ENCODE results near the gene STT3A. TPM values are rescaled to one million over a fixed set of nuclear protein-coding genes. Genes with fewer than 3 reads are reported as not detected.

Gene STT3A
- total RNA-seq, 2 donors from 2014 or later, result 121 to 123 TPM

DNA sequence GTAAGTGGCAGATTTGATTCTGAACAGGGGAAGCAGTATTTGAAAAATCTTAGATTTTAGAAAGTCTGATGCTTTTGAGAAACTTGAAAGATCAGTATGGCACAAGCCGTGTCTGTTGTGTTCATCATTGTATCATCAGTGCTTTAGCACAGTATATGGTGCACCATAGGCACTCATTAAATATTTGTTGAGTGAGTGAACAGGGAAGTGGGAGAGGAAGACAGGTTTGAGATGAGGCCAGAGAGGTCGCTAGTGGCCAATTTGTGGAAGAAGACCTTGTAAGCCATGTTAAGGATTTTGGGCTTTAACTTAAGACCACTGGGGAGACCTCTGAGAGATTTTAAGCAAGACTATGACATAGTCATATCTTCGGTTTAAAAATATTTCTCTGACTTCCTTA is 45.2 kb downstream of the STT3A start:
- Mint-ChIP-seq H3K4me1 (ENCODE audit: low read depth) (no peaks in the 10 kb centered on the region), H3K27me3 (ENCODE audit: low read depth) (no peaks in the 10 kb centered on the region), H3K4me3 (no peak overlapping the region), H3K9me3 (no peaks in the 10 kb centered on the region), H3K36me3 (ENCODE audit: insufficient read depth in 2 of 2) (peaks cover 27 to 66% of the 10 kb centered on the region in 2 donors), H3K27ac (no peak overlapping the region)
- ATAC-seq (replicated peaks in 1 of 2) (no peak), DNase-seq (no peak)

DNA sequence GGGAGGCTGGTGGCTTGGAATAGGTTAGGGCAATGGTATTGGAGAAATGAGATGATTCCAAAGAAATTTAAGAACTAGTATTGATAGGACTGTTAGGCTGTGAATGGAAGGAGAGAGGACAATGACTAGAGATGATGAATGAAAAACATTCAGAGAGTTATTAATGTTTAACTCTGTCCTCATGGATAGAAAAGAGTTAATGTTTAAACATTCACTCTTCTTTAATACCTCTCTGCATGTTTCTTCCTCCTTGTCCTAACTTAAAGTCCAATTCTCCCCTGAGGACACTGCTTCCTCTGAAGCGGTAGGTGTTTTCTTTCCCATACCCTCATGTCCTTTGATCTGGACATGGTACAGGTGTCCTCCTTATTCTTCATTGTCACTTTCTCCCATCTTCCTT is 45.7 kb downstream of the STT3A start:
- Mint-ChIP-seq H3K36me3 (ENCODE audit: insufficient read depth in 2 of 2) (peaks cover 27 to 63% of the 10 kb centered on the region in 2 donors), H3K9me3 (no peaks in the 10 kb centered on the region), H3K27ac (no peak overlapping the region), H3K4me3 (no peak overlapping the region), H3K4me1 (ENCODE audit: low read depth) (no peaks in the 10 kb centered on the region), H3K27me3 (ENCODE audit: low read depth) (no peaks in the 10 kb centered on the region)
- DNase-seq (no peak), ATAC-seq (replicated peaks in 1 of 2) (no peak)

GRCh38 chr11:125645871-125646270 is 53.2 kb downstream of the STT3A start:
- ATAC-seq (replicated peaks in 1 of 2) (no peak), DNase-seq (no peak)
- Mint-ChIP-seq H3K27ac (no peak overlapping the region), H3K4me3 (no peak overlapping the region), H3K36me3 (ENCODE audit: insufficient read depth in 2 of 2) (peaks cover 18 to 59% of the 10 kb centered on the region in 2 donors), H3K4me1 (ENCODE audit: low read depth) (peaks cover 6% of the 10 kb centered on the region), H3K9me3 (no peaks in the 10 kb centered on the region), H3K27me3 (ENCODE audit: low read depth) (no peaks in the 10 kb centered on the region)

DNA sequence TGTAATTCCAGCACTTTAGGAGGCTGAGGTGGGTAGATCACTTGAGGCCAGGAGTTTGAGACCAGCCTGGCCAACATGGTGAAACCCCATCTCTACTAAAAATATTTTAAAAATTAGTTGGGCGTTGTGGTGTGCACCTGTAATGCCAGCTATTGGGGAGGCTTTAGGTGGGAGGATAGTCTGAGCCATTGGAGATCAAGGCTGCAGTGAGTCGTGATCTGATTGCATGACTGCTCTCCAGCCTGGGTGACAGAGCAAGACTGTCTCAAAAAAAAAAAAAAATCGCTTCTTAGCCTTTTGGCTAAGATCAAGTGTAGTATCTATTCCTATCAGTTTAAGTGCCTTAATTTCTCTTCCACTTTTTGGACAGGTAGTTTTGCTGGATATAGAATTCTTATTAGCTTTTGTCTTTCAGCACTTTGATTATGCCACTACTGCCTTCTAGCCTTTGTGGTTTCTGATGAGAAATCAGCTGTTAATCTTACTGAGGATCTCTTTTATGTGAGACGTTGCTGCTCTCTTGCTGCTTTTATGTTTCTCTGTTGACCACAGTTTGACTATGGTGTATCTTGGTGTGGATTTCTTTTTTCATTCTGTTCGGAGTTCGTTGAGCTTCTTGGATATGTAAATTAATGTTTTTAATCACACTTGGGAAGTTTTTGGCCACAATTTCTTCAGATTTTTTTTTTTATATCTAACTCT is 57.0 kb downstream of the STT3A start:
- no peak overlapping the region for H3K4me3 Mint-ChIP-seq
- H3K27ac Mint-ChIP-seq, result peak overlapping the region; percentile 89
- DNase-seq, result no peak
- no peak for ATAC-seq (replicated peaks in 1 of 2)
- no peaks in the 10 kb centered on the region for H3K9me3 Mint-ChIP-seq
- H3K36me3 Mint-ChIP-seq (ENCODE audit: insufficient read depth in 2 of 2), result peaks cover 10 to 56% of the 10 kb centered on the region in 2 donors
- H3K4me1 Mint-ChIP-seq (ENCODE audit: low read depth), result peaks cover 6% of the 10 kb centered on the region
- H3K27me3 Mint-ChIP-seq (ENCODE audit: low read depth), result no peaks in the 10 kb centered on the region

- peaks cover 17% of the 10 kb centered on the region for H3K4me1 Mint-ChIP-seq (ENCODE audit: low read depth)
- H3K27me3 Mint-ChIP-seq (ENCODE audit: low read depth), result no peaks in the 10 kb centered on the region
- H3K4me3 Mint-ChIP-seq, result no peak overlapping the region
- peaks cover 31 to 65% of the 10 kb centered on the region in 2 donors for H3K36me3 Mint-ChIP-seq (ENCODE audit: insufficient read depth in 2 of 2)
- H3K9me3 Mint-ChIP-seq, result peaks cover 2 to 15% of the 10 kb centered on the region in 2 donors
- ATAC-seq (replicated peaks in 1 of 2) (peak; percentile 62 to 82), DNase-seq (no peak)
- H3K27ac Mint-ChIP-seq, result peak overlapping the region; percentile 70
These were observed 70.0 kb downstream of the STT3A start for GRCh38 chr11:125662689-125663088.

DNA sequence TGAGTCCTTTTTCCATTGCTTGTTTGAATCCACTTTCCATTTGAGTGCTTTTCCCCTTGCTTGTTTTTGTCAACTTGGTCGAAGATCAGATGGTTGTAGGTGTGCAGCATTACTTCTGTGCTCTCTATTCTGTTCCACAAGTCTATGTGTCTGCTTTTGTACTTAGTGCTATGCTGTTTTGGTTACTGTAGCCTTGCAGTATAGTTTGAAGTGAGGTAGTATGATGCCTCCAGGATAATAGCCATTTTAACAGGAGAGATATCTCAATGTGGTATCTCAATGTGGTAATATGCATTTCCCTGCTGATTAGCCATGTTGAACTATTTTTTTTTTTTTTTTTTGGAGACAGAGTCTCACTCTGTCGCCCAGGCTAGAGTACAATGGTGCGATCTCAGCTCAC is 71.3 kb downstream of the STT3A start:
- peaks cover 2 to 15% of the 10 kb centered on the region in 2 donors for H3K9me3 Mint-ChIP-seq
- DNase-seq, result no peak
- H3K27me3 Mint-ChIP-seq (ENCODE audit: low read depth), result no peaks in the 10 kb centered on the region
- no peak overlapping the region for H3K27ac Mint-ChIP-seq
- no peak for ATAC-seq (replicated peaks in 1 of 2)
- no peak overlapping the region for H3K4me3 Mint-ChIP-seq
- H3K36me3 Mint-ChIP-seq (ENCODE audit: insufficient read depth in 2 of 2), result peaks cover 34 to 67% of the 10 kb centered on the region in 2 donors
- H3K4me1 Mint-ChIP-seq (ENCODE audit: low read depth), result peaks cover 17% of the 10 kb centered on the region

DNA sequence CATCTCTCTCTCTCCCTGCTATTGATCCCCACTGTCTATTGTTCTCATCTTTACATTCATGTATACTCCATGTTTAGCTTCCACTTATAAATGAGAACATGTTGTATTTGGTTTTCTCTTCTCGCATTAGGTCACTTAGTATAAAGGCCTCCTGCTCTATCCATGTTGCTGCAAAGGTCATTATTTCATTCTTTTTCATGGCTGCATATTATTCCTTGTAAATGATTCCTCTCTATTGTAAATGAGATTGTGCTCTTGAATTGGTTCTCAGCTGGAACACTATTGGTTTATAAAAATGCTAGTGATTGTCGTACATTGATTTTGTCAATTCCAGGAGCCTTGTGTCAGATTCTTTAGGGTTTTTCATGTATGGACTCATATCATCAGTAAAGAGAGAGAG is 74.5 kb downstream of the STT3A start:
- Mint-ChIP-seq H3K27ac (no peak overlapping the region), H3K4me1 (ENCODE audit: low read depth) (peaks cover 13% of the 10 kb centered on the region), H3K36me3 (ENCODE audit: insufficient read depth in 2 of 2) (peaks cover 34 to 70% of the 10 kb centered on the region in 2 donors), H3K27me3 (ENCODE audit: low read depth) (no peaks in the 10 kb centered on the region), H3K9me3 (peaks cover 2 to 15% of the 10 kb centered on the region in 2 donors), H3K4me3 (no peak overlapping the region)
- ATAC-seq (replicated peaks in 1 of 2), result no peak
- no peak for DNase-seq

DNA sequence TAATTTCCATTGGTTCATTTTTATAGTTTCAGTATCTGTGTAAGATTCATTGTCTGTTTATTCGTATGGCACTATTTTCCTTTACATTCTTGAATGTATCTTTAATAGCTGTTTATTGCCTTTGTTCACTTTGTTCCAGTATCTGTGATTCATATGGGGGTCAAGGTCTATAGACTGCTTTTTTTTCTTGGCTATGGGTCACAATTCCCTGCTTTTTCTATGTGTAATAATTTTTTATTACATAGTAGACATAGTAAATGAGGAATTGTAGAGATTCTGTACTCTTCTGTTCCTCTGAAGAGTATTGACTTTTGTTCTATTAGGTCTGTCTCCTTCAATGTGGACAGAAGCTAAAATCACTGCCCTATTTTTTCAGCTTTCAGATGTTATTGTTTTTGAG is 77.5 kb downstream of the STT3A start:
- H3K36me3 Mint-ChIP-seq (ENCODE audit: insufficient read depth in 2 of 2), result peaks cover 20 to 49% of the 10 kb centered on the region in 2 donors
- H3K27me3 Mint-ChIP-seq (ENCODE audit: low read depth), result no peaks in the 10 kb centered on the region
- DNase-seq, result no peak
- ATAC-seq (replicated peaks in 1 of 2), result no peak
- H3K27ac Mint-ChIP-seq, result no peak overlapping the region
- H3K9me3 Mint-ChIP-seq, result peaks cover 2 to 10% of the 10 kb centered on the region in 2 donors
- no peak overlapping the region for H3K4me3 Mint-ChIP-seq
- H3K4me1 Mint-ChIP-seq (ENCODE audit: low read depth), result no peaks in the 10 kb centered on the region

DNA sequence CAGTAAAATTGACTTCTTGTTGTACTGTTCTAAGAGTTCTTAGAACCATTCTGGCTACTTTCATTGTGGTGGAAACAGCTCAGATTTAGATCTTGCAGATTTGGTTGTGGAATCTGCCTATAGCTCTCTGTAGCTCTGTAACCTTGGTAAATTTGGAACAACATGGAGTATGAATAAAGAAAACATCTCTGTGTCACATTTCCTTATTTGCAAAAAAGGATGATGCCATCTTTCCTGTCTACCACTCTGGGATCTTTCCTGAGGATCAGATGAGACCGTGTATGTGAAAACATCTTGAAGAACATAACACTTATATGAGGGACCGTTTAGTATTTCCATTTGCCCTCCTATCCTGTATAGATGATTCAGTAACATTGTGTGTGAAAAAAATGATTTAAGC is 78.9 kb downstream of the STT3A start:
- H3K27me3 Mint-ChIP-seq (ENCODE audit: low read depth), result no peaks in the 10 kb centered on the region
- DNase-seq (no peak), ATAC-seq (replicated peaks in 1 of 2) (no peak)
- peaks cover 13 to 41% of the 10 kb centered on the region in 2 donors for H3K36me3 Mint-ChIP-seq (ENCODE audit: insufficient read depth in 2 of 2)
- no peak overlapping the region for H3K4me3 Mint-ChIP-seq
- no peak overlapping the region for H3K27ac Mint-ChIP-seq
- H3K4me1 Mint-ChIP-seq (ENCODE audit: low read depth), result no peaks in the 10 kb centered on the region
- peaks cover 2 to 4% of the 10 kb centered on the region in 2 donors for H3K9me3 Mint-ChIP-seq

Other genes with a start within 250 kb of the STT3A start
- 1 to 10 TPM; 4.7 to 7.1 TPM for gene FEZ1, start 96.6 kb upstream of the STT3A start, total RNA-seq
- gene EI24, start 23.4 kb upstream of the STT3A start, total RNA-seq, result 10 to 100 TPM; 27.4 to 35.6 TPM
- gene CHEK1, start 32.3 kb downstream of the STT3A start, total RNA-seq, result 100 to 1,000 TPM; 135 to 180 TPM
- gene ACRV1, start 88.0 kb downstream of the STT3A start, total RNA-seq, result under 1 TPM in 1 of 2 donors, not detected in 1; 0.23 TPM
- not detected for gene PATE1, start 153.4 kb downstream of the STT3A start, total RNA-seq
- gene PATE2, start 186.0 kb downstream of the STT3A start, total RNA-seq, result under 1 TPM in 1 of 2 donors, not detected in 1; 0.14 TPM
- gene PATE3, start 195.3 kb downstream of the STT3A start, total RNA-seq, result not detected
- not detected for gene PATE4, start 240.5 kb downstream of the STT3A start, total RNA-seq